Occipital lobe (tissue), 2 donors: Measurements from ENCODE around the gene NCAPD3. TPM values are rescaled to one million over a fixed set of nuclear protein-coding genes. Genes with fewer than 3 reads are reported as not detected.

ENCODE experiments used
- DNase-seq: peaks from one replicate; lab custom pipeline; 2025; lab: John Stamatoyannopoulos, UW
- total RNA-seq: library from RNA; depleted of rRNA; stranded (reverse); fragments of >200 nt; gene quantifications from one replicate; pipeline ENCODE4 v1.2.3, GENCODE V29; 2014

Gene NCAPD3
- total RNA-seq, 1 donor from 2014 or later = 11.4 TPM

DNA sequence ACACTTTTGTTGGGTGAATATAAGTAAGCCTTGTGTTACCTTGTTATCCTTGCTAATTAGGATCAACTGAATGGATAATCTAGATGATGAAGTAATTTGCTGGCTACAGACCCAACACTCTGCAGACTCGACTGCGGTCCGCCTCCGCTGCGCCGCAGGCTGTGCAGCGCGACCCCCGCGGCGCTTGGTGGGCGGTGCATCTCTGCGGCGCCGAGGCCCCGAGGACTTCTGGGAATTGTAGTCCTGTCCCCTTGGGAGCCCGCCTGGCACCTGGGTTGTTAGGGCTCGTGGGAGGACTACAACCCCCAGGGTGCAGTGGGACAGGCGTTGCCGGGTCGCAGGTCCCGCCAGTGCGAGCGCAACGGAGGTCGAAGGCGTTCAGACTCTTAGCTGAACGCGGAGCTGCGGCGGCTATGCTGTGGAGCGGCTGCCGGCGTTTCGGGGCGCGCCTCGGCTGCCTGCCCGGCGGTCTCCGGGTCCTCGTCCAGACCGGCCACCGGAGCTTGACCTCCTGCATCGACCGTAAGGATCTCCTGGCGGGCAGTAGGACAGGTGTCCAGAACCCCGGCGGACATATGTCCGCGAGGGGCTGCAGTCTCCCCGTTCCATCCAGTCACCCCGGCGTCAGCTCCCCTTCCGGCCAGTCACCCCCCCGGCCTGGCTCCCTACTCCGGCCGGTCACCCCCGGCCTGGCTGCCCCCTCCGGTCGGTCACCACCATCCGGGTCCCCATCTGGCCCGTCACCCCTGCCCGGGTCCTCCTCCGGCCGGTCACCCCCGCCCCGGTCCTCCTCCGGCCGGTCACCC is 29.6 kb upstream of the NCAPD3 start, which contains the start of the genes ACAD8 and THYN1:
Gene ACAD8, plus strand, starts transcription at position 381 of the 806 bp plus-strand sequence. Its CDS starts 33 bp downstream, at position 414.
Gene THYN1, minus strand, starts transcription at position 165 of the 806 bp plus-strand sequence. CDS start 470 bp downstream, outside the sequence.
- DNase-seq = peak; percentile 95

GRCh38 chr11:134252346-134253187 is 28.8 kb upstream of the NCAPD3 start:
- DNase-seq = no peak

DNA sequence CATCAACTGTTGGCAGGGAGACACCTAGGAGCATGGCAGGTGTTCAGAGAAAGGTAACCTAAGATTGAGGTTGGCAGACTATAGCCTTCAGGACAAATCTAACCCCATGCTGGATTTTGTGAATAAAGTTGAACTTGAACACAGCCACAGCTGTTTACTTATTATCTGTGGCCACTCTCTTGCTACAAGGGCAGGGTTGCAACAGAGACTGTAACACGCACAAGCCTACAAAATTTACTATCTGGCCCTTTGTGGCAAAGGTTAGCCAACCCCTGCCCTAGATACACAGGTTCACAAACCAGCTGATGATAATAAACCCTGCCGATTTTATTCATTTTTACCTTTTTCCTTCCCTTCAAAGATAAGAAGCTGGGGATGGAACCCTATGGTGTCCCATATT is 26.9 kb upstream of the NCAPD3 start:
- DNase-seq = no peak

GRCh38 chr11:134250246-134250645 is 26.5 kb upstream of the NCAPD3 start:
- no peak for DNase-seq

GRCh38 chr11:134248910-134249480 is 25.2 kb upstream of the NCAPD3 start:
- no peak for DNase-seq

DNA sequence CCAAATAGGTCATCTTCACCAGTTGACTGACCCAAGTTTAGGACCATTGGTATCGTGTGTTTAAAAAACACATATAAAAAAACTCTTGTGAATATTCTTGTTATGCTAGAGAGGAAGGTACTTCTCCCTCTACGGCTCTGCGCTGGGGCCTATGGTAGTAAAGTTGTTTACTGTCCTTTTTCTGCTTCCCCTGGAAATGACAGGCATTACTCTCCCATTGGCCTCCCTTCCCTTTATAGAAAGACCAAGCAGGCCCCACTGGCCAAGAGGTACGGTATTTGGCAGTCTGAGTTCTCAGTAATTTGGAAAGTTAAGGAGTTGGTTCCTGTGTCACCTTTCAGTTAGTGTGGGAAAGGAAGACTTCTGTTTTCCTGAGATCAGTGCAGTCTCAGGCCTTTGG is 22.9 kb upstream of the NCAPD3 start:
- DNase-seq = no peak

DNA sequence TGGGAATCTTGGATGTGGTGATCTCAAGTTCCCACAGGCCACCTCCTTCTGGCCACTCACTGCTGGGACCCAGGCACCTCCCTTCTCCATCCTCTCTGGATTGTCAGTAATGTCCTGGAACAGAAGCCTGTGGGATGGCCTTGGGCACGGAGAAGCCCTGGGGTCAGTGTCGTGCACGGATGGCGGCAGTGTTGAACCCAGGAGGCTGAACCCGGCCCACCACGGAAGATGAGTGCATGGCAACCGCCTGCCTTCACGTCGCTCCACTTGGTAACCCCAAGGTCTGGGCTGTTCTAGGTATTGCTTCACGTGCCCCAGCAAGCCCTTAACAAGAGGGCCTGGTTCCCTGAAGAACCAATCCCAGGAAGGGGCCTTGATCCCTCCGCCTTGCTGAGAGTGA is 22.3 kb upstream of the NCAPD3 start:
- no peak for DNase-seq

DNA sequence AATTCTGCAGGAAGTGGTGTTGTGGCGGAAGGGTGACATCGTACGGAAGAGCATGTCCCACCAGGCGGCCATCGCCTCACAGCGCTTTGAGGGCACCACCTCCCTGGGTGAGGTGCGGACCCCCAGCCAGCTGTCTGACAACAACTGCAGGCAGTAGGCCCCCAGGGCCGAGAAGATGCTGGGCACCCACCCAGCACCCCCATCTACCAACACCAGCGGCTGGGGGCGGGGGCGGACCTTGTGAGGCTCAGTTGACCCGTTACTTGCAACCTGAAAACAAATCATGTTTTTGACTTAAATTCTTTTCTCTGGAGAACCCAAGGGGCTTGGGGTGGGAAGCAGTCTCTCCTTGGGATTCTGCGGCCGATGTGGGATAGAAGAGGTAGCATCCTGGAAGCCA is 21.7 kb upstream of the NCAPD3 start:
- DNase-seq = no peak

DNA sequence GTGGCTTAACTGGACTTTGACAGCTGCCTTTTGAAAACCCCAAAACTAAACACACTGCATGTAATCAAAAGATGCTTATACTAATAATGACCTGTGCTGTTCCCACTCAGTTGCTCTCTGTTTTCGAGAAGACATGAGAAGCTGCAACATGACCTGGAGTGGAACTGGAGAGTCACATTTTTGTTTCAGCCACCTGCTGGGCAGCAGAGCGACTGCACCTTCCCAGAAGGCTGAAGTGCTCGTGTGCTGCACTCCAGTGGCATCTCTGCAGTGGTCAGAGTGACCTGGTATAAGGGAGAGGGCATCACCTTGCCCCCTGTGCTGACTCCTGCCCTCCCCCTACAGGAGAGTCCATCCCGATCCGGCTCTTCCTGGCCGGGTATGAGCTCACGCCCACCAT is 20.8 kb upstream of the NCAPD3 start:
- no peak for DNase-seq

DNA sequence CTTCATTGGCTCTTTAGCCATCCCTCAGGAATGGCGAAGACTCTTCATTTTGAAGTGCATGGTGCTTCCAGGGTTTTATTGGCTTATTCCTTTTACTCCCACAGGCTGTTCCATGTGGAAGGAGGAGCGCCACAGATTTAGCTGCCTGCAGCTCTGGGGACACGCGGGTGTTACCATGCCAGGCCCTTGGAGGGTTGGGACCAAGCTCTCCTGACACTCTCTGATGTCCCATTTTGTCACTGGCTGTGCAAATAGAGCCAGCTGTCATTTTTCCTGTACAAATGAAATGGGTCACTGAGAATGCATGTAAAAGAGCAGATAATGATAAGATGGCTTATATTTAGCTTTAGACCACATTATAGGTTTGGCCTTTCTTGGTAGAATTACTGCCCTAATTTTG is 20.1 kb upstream of the NCAPD3 start:
- no peak for DNase-seq

DNA sequence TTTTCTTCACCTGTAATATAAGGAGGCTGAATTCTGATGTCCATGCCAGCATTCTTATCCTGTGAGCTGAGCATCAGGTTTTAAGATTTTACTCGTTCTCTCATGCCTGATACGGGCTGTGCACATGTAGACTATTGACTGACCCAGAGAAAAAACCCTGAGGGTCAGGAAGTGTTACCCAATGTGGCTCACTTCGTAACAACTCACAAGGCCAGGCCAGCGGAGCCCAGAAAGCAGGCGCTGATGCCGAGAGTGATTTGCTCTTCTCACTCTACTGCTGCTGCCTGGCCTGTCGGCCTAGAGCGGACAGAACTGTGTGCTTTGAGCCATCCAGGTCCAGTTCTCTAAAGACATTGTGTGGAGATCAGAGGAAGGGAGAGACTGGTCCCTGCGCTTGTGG is 18.6 kb upstream of the NCAPD3 start:
- DNase-seq = no peak

- no peak for DNase-seq
Measured at GRCh38 chr11:134240592-134240991, 16.8 kb upstream of the NCAPD3 start.

DNA sequence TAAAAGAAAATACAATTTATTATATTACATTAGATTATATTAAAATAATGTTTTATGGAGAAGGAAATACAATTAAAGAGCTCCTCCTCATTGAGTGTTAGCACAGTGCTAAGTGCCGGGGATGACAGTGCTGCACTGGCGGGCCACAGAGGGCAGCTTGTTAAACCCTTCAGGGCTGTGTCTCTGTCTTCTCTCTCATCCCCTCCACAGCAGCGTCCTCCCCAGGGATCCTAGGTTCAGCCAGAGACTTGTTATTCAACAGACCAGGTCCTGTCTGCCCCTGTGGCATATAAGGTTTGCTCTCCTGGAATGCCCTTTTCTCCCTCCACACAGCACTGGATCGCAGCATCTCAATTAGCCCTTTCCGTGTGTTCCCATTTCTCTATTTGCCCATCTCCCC is 15.2 kb upstream of the NCAPD3 start:
- DNase-seq = no peak

DNA sequence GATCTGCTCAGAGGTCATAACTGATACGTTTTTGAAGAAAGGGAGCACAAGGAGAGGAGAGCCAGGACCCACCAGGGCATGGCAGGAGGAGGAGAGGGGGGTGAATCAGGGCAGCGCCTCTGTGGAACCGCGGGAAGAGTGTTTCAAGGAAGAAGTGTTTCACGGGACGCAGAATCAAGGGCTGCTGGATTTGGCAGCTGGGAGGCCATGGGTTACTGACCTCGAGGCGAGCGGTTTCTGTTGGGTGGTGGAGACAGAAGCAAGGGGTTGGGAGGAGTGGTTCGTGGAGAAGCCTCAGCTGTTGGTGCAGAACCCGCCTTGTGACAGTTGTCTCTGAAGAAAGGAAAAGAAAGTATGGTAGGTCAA is 13.8 kb upstream of the NCAPD3 start:
- DNase-seq = no peak

GRCh38 chr11:134236834-134237556 is 13.2 kb upstream of the NCAPD3 start:
- no peak for DNase-seq

GRCh38 chr11:134235399-134235798 is 11.6 kb upstream of the NCAPD3 start:
- no peak for DNase-seq

GRCh38 chr11:134233729-134234179 is 10.0 kb upstream of the NCAPD3 start:
- DNase-seq = no peak

GRCh38 chr11:134231958-134232659 is 8.3 kb upstream of the NCAPD3 start:
- DNase-seq = no peak

DNA sequence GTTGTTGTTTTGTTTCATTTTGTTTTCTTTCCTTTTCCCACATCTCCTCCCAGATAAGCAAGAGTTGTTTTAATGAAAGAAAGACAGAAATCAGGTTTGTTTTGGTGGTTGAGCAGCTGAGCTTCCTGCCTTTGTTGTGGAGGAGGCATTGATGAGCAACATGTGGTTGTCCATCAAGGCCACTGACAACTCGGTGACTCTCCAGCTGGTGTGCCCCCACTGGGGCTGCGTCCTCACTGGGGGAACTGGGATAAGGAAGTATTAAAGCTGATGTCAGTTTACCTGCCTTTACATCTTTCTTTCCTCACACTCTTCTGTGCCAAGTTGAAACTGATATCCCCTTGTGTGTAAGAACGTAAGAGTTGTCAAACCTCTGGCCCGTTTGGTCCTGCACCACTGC is 6.6 kb upstream of the NCAPD3 start:
- no peak for DNase-seq

DNA sequence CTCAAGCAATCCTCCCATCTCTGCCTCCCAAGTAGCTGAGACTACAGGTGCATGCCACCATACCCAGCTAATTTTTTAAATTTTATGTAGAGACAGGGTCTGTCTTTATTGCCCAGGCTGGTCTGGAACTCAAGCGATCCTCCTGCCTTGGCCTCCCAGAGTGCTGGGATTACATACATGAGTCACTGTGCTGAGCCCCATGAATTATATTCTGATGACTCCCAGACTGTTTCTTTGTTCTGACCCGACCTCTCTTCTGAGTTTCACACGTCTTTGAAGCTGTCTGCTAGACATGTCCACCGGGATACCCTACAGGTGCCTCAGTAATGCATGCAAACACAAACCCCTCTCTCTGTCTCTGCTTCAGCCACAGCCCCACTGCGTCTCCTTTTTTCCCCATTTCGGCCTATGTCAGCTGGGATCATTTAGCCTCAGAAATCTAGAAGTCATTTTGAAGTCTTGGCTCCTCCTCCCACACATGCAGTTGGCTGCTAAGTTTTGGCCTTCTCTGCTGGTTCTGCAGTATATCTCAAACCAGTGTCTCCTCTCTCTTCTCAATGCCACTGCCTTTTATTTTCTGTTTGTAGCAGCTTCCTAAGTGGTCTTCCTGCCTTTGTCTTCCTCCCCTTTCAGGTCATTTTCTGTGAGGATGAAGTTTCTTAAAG is 5.5 kb upstream of the NCAPD3 start:
- no peak for DNase-seq
